Activated T-cell treated with anti-CD3 and anti-CD28 coated beads, Interleukin-2, amount 50 U/mL, for 48 hours (primary cell): Measurements from ENCODE around the gene FMN2.

ENCODE experiments used
- DNase-seq, 2 experiments: peaks; one replicate each; pipeline ENCODE4 v3.0.0-alpha.2; 2020

Gene FMN2

DNA sequence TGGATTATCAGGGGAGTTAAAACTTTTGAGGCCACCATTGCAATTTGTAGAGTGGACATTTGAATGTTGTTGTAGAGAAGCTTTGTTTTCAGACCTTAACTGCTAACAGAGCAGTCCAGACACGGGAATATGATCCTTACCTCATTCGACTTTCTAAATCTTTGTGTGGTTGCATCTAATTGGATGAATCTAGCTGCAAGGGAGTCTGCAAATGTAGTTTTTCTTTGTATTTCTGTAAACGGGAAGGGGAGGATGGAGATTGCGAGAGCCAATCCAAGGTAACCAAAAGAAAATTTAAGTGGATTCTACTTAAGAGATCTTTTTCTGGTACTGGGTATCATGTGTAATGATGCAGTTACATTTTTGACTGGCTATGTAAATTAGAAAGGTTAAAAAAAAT lies 110.2 kb downstream of the FMN2 start:
- no peak for DNase-seq

DNA sequence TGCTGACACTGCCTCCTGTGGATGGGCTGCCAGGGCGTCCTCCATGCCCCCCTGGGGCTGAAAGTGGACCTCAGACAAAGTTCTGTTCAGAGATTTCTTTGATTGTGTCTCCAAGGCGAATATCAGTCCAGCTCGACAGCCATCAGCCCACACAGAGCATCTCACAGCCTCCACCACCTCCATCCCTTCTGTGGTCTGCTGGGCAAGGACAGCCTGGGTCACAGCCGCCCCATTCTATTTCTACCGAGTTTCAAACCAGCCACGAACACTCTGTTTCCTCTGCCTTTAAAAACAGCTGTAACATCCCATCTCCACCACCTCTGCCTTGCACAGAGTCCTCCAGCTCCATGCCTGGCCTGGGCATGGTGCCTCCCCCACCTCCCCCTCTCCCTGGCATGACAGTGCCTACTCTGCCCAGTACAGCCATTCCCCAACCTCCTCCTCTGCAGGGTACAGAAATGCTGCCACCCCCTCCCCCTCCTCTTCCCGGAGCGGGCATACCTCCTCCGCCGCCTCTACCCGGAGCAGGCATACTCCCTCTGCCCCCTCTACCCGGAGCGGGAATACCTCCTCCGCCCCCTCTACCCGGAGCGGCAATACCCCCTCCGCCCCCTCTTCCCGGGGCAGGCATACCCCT lies 115.5 kb downstream of the FMN2 start:
- DNase-seq: no peak

DNA sequence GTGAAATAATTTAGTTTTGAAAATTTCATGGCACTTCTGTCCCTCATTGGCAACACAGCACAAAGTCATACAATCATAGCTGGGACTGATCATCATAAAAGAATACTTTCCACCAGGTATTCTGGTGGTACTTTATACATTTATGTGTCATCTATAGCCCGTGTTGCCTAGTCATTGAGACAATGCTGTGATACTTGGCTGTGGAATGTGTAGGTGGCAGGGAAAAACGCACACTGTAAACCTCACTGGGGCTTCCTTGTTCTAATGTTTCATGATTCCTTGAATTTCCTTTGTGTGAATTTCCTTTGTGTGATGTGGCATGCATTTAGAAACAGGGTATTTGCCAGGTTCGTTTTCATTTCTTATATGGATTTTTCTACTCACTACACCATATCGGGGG lies 118.3 kb downstream of the FMN2 start:
- DNase-seq: no peak

DNA sequence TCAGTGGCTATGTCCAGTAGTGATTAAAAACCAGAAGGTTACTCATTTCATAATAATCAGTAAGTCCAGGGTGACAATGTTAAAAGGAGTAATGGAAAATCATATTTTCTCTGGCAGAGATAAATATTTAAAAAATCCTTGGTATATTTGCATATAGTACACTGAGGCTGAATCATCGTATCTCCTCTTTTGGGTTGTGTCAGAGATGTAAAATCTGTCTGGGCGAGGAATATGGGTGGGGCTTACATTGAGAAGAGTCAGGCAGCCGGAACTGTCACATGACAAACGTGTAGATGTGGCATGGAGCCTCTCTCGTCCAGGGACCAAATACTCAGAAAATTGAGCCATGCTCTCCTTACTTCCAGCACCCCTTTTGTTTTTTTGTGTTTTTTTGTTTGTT lies 120.9 kb downstream of the FMN2 start:
- DNase-seq: no peak

DNA sequence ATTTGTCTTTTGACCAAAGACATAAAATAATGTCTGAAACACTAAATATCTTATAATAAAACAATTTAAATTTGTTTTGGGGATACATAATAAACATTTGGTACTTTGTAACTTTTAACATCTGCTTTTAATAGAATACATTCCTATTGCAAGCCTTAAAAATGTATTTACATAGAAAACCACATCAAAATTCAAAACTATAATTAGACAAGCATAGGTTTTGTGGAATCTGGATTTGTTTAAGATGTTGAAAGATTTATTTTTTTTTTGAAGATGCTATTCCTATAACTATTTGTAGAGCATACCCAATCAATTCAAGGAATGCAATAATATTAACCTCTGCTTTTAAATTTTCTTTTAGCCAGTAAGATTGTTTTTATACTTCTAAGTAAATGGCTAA lies 125.7 kb downstream of the FMN2 start:
- no peak for DNase-seq

DNA sequence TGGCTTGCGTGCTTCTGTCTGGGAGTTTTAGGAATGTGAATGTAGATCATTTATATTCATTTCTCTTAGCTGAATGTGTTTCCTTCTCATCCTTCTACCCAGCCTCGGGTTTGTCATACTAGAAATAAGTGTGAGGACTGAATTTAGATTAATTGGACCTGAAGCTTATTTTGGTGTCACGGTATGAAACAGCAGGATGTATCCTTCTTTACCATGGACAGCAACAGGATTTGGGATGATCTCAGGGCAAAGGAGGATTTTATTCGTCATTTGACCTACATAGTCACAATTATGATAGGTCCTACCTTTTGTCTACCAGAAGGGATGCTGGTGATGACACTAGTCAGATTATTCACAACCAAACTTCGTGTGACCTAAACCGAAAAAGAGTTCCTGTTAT lies 127.4 kb downstream of the FMN2 start:
- no peak for DNase-seq

DNA sequence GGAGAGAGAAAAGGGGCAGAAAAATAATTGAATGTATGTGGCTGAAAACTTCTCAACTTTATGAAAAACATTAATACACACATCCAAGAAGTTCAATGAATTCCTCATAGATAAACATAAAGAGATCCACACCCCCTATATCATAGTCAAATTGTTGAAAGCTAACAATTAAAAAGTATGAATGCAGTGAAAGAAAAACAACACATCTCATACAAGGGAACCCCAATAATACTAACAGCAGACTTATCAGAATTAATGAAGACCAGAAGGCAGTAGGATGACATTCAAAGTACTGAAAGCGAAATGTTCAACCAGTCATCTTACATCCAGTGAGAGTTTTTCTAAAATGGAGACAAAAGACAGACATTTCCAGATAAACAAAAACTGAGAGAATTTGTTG lies 134.4 kb downstream of the FMN2 start:
- no peak for DNase-seq

DNA sequence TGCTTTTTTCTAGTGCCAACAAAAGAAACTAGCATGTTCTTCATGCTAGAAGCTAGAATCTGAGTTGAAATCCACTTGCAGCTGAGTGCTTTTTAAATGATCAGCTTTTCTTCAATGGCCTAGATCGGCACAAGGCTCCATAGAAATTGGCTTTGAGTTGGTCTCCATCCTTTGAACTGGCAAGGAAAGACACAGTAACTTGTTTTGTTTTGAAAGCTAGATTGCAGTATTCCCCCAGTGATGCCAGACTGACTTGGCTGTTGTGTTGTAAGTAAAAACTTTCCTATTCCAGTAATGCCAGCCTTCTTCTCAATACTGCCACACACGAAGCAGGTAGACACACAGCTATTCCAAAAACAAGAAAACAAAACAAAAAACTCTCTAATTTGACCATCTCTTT lies 139.1 kb downstream of the FMN2 start:
- DNase-seq: no peak

DNA sequence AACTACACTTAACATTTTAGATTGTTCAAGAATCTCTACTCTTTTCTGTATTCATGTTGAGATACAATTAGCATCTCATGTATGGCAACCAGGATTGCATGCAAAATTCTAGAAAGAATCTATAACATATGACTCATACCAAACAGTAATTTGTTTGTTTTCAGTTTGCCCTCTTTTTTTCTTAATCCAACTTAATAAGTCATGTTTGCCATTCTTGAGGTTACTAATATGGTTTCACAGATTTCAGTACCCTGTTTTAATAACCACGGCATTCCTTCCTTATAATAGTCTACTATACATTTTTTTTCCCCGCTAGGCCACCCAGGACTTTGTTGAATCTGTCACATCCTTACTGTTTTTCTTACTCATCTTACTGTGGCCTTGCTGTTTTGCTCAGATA lies 140.8 kb downstream of the FMN2 start:
- no peak for DNase-seq

DNA sequence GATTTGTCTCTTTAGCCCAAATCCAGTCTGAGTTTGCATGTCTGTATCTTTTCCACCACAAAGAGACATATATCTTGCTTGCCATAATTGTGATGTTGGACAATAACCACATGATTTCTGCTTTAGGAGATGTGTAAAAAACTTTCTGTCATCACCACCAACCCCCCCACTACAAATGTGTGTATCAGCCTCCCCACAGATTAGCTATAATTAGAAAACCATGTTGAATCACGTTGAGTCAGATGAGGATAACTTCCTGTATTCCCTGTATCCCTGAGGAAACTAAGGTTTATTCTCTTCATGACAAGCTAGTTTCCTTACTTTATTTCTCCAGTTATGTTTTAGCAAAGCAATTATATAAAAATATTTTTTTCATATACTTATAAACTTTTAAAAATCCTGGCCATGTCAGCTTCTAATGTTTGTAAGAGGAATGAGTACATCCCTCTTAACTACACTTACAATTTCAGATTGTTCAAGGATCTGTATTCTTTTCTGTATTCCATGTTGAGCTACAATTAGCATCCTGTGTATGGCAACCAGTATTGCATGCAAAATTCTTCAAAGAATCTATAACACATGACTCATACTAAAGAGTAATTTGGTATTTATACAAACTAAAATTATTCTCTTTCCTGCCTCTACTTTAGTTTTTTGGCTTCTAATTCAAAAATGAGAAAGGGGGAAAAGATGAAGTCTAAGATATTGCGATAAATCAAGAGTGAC lies 143.0 kb downstream of the FMN2 start:
- DNase-seq: no peak

DNA sequence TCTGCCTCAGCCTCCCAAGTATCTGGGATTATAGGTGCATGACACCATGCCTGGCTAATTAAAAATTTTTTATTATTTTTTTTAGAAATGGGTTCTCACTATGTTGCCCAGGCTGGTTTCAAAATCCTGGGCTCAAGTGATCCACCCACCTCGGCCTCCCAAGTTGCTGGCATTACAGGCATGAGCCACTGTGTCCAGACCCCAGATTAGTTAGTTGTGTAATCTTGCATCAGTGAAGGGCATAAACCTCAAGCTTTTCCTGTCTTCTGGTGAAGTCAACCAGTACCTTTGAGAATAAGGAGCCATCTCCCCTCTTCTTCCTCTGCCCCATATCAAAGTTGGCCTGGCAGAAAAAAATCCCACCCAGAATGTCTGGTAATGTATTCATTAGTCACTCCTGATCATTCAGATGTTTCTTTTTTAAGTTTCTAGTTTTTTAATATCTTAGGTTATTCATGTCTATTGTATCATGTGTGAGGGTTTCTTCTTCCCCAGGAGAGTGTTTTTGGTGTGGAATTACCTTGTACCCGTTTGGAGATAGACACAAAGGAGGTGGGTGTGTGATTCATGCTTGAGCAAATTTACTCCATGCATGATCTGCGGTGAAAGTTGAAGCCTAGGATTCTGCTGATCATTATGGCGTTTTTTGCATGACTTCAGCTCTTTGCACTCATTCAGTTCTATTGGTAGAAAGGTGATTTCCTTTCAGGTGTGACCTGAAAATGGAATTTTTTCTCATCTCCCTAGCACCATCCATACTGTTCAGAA lies 144.0 kb downstream of the FMN2 start:
- DNase-seq: no peak

DNA sequence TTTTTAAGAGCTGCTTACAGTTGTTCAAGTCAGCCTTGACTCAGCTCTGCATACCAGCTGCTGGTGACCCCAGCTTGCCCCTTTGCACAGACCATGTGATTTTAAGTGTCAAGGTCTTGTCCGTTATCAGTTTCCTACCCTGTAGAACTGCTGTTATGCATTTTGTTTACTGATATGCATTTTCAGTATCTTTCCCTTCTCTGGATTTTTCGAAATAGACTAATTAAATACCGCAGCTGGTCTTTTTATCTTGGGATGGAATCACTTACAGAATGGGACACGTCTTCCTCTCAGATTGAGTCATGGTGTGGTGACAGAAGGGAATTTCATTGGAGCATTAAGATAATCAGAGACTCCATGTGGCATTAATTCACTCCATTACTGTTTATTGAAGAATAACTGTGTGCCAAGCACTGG lies 145.6 kb downstream of the FMN2 start:
- DNase-seq: no peak

DNA sequence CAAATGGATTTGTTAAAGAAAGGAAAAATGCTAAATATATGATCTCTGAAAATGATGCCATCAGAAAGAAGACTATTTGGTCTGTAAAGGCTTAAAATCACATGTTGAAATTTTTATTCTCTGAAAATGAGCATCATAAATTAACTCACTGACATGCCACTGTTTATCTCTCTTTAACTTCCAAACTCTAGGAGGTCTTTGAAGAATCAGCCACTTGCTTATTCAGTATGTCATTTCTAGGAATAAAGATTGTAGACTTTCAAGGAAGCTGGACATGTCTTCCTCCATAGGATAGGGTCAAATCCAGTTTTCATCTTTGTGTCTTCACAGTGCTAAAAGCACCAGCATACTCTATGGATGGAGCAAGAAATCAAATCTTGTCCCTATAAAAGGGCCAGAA lies 147.6 kb downstream of the FMN2 start:
- no peak for DNase-seq

DNA sequence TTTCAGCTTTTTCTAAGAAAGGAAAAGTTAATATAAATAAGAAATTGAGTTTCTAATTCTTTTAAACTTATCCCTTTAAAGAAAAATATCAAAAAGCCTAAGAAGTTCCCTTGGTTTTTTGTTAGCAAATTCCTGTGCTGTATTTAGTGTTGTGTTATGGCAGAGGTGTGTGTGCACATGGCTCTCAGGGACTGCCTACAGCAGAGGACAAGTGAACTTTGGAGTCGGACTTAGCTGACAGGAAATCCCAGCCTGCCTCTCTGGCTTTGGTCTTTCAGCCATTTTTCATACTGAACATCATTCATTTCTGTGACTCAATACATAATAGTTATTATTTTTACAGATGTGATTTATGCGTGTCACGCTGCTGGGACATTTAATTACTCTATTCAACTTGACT lies 149.6 kb downstream of the FMN2 start:
- DNase-seq: no peak

DNA sequence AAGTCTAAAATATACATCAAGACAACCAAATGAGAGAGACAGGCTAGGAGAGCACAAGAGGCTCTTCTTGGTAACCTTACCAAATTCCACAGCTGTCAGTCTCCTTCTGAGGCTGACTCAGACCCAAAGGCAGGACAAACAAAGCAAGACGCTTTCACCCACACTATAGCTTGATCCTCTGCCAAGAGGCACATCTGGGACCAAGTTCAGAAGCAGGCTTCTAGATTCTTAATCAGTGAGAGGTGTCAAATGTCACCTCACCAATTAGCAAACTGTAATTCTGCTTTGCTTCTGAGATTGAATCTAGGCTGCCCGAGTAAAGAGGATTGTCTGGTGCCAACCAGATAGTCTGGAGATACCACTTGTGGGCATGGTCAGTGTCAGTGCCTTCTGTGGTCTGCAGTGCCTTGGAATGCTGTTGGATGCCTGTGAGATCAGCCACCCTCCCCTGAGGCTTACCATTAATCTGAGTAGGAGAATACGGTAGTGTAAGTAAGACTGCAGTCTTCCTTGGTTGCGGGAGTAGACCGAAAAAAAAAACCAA lies 151.0 kb downstream of the FMN2 start:
- DNase-seq: no peak

DNA sequence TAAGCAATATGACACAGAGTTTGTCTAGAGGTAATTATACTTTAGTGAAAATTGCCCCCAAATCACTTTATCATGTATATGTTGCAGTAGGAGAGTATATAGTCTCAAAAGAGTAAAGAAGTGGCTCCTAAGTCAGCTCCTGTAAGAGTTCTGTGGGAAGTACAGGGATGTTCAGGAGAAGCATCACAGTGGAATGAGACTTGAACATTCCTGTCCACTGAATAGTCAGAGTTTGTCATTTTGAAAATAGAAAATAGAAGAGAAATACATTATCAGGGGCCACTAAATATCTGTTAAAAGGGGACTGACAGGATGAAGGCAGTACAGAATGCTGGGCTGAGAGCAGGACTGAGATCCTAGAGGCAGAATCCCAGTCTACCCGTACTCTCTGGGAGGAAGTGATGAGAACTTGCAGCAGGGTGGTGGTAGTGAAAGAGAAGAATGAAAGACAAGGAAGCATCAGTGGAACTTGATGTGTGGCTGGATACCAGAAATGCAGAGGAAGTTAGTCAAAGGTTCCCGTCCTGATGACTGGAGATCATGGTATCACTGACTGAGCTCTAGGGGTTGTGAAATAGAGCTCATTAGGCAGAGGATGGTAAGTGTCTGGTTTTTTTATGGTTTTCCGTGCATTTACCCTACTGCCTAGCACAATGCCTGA lies 153.4 kb downstream of the FMN2 start:
- no peak for DNase-seq

DNA sequence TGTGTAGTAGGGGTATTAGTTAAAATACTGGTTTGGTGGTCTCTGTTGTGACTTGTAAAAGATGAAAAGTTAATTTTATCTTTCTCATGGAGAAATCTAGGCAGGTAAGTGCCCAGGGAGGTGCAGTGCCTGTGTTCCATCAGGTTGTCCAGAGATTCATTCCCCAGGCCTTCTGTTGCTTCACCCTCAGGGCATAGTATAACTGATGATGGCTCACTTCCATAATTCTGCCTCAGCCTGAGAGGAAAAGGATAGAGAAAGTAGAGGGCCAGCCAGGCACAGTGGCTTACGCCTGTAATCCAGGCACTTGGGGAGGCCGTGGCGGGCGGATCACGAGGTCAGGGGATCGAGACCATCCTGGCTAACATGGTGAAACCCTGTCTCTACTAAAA lies 153.9 kb downstream of the FMN2 start:
- no peak for DNase-seq

DNA sequence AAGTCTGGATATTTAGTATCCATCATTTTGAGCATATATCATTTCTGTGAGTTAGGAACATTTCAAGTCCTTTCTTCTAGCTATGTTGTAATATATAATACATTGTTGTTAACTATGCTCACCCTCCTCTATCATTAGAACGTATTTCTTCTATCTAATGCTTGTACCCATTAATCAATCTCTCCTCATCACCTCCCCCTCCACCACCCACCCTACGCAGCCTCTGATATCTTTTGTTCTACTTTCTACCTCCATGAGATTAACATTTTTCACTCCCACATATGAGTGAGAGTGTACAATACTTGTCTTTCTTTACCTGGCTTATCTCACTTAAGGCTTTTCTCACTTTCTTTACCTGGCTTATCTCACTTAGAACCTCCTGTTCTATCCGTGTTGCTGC lies 156.2 kb downstream of the FMN2 start:
- DNase-seq: no peak

DNA sequence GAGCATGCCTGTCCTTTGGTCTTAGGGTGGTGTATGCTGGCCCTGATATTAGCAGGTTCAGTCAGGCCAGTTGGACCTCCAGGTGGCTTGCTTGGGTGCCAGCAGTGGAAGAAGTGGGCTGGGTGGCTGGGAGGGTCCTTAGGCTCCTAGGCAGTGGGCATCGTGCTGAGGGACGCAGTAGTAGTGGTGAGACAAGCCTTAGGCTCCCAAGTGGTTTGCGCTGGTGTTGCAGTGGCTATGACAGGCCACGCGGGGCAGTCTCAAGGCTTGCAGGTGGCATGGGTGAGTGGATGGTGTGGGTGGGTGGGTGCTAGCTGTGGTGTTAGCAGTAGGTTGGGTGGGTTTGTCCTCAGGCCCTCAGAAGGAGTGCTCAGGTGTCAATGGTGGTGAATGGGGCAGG lies 162.3 kb downstream of the FMN2 start:
- DNase-seq: no peak

DNA sequence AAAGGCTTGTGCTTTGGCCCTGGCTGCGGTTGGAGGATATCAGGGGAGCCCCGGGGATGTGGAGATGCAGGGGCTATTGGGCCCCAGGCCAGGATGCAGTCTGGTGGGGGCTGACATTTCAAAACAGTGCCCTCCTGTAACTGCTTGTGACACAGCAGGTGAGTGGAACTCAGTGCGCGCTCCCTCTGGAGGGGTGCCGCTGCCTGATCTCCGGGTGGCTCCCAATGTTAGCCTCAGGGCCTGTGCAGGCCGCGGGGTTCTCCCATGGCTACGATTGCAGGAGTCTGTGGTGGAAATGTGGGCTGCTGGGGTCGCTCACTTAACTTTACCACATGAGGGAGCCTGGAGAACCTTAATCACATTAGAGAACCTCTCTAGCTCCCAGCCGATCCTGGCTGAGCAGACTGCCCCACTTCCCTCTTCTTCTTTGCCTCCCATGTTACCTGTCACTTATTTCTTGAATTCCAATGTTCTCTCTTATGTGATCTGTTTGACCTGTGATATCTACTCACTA lies 163.2 kb downstream of the FMN2 start:
- DNase-seq: no peak

DNA sequence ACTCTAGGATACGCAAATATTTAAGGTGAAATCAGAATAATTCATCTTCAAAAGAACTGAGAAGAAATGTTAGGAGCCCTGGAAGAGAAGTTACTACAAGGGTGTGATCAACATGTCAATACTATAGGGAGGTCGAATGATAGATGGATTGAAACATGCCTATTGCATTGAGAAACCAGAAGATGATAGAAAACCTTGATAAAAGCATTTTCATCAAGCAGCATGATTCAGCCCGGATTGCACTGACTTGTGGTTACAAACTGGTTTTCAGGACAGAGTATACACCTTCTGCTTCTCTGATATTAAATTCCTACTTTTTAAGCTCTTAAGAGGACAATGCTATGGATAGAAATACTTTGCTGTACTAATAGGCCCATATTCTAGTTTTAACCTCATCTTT lies 164.2 kb downstream of the FMN2 start:
- DNase-seq: no peak

DNA sequence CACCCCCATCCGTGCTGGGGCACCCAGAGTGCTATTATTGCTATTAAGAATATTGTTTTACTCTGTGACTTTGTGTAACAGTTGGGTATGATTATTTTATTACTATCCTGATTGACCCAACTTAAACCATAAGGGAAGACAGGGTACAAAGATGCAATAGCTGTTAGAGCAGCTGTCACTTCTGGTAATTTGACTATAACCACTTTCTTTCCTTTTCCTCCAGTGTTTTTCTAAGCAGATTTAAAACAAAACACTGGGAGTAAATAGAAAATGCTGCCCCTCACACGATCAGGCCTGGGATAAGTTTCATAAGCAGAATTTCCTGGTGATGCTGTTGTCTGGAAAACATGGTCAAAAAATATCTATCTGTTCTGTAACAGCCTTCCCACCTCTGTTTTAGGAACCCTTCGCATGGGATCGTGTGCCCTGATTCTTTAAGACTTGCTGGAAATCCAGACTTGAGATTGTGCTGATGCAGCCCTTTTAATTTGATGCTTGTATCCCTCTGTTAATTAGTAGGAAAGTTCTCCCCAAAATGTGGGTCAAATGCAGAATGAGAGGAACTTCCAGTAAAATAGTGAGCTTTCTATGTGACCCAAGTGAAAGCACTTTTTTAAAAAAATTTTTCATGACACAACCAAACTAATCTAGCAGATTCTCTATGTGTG lies 165.3 kb downstream of the FMN2 start:
- DNase-seq: no peak

DNA sequence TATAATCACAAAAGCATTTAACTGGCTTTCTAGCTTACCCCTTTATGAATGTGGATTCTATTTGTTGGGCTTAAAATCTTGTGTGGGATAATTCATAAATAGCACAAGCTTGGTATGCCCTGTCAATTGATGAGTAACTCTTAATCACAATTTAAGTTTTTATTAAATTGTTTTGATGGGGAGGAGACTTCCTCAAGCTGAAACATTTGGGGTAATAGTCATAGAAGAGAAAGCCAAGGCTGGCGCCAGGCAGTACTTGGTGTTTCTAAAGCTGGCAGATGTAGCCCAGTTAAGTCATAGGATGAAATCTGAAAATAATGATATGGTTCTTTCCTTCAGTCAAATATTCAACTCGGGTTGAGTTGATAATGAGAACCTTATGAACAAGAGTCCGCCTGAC lies 167.2 kb downstream of the FMN2 start:
- no peak for DNase-seq
